ENCODE data around the gene LAMC1. TPM values are rescaled to one million over a fixed set of nuclear protein-coding genes. Genes with fewer than 3 reads are reported as not detected.

Gene LAMC1
- total RNA-seq, 4 donors from 2014 or later: 423 to 675 (median 560) TPM

DNA sequence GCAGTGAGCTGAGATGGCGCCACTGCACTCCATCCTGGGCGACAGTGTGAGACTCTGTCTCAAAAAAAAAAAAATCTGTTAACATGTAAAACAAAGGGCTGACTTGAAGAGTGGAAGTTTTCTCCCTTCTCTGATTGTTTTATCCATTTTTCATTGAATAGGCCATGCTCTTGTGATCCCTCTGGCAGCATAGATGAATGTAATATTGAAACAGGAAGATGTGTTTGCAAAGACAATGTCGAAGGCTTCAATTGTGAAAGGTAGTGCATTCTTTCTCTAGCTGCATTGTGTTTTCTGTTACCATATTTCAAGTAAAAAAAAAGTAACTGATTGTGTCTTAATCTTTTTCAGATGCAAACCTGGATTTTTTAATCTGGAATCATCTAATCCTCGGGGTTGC is 93.2 kb downstream of the LAMC1 start:
- TF ChIP-seq, protein P1, sequence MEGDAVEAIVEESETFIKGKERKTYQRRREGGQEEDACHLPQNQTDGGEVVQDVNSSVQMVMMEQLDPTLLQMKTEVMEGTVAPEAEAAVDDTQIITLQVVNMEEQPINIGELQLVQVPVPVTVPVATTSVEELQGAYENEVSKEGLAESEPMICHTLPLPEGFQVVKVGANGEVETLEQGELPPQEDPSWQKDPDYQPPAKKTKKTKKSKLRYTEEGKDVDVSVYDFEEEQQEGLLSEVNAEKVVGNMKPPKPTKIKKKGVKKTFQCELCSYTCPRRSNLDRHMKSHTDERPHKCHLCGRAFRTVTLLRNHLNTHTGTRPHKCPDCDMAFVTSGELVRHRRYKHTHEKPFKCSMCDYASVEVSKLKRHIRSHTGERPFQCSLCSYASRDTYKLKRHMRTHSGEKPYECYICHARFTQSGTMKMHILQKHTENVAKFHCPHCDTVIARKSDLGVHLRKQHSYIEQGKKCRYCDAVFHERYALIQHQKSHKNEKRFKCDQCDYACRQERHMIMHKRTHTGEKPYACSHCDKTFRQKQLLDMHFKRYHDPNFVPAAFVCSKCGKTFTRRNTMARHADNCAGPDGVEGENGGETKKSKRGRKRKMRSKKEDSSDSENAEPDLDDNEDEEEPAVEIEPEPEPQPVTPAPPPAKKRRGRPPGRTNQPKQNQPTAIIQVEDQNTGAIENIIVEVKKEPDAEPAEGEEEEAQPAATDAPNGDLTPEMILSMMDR (IDR thresholded peaks at IDR 0.05; ENCODE audit: low read depth): no peak

DNA sequence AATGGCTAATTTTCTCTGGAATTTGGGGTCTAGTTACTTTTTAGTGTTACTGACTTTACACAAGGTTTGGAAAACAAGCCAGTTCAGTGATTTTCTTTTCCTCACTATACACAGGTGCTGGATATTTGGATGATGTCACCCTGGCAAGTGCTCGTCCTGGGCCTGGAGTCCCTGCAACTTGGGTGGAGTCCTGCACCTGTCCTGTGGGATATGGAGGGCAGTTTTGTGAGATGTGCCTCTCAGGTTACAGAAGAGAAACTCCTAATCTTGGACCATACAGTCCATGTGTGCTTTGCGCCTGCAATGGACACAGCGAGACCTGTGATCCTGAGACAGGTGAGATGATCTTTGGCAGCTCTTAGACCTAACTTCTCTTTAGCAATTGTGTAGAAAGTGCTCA is 98.4 kb downstream of the LAMC1 start:
- TF ChIP-seq, protein P1 (IDR thresholded peaks at IDR 0.05; ENCODE audit: low read depth): no peak

DNA sequence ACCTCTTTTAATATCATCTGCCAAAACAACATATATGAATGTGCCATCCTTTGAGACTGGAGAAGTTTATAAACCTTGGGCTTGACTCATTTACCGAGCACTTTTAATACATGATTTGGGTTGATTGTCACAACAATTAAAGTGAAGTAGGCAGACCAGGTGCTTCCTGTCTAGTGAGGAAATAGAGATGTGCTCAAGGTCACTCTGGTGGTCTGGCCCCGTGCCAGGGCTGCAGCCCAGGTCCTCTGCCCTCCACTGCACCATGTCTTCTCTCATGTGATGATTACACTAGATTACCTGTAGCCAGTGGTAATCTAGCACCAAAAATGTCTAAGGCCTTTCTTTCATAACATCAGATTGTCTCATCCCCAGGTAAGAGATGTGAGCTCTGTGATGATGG is 101.0 kb downstream of the LAMC1 start:
- TF ChIP-seq, protein P1 (IDR thresholded peaks at IDR 0.05; ENCODE audit: low read depth): no peak

DNA sequence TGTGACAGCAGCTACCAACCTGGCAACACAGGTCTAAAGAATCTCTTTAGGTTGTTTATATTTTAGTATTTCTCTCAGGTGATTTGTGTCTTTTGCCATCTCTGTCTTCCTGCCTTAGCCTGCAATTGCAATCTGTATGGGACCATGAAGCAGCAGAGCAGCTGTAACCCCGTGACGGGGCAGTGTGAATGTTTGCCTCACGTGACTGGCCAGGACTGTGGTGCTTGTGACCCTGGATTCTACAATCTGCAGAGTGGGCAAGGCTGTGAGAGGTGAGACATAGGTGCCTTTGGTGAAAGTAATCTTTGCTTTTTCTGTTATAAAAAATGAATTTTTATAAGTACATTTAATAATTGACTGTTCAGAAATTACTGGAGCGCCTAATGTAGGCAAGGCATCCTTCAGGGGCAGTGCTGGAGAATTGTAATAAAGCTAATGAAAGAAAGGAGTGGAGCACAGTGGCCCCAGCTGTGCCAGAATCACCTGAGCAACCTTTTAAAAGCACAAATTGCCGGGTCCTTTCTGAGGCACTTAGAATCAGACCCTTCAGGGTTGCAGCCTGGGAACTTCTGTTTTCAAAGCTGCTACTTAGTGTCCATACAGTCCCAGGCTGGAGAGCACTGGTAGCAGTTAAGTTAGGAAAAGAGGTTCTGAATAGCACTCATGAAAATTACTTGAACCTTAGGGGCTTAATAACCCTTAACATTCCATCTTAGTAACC is 102.2 kb downstream of the LAMC1 start:
- TF ChIP-seq, protein P1 (IDR thresholded peaks at IDR 0.05; ENCODE audit: low read depth): no peak

DNA sequence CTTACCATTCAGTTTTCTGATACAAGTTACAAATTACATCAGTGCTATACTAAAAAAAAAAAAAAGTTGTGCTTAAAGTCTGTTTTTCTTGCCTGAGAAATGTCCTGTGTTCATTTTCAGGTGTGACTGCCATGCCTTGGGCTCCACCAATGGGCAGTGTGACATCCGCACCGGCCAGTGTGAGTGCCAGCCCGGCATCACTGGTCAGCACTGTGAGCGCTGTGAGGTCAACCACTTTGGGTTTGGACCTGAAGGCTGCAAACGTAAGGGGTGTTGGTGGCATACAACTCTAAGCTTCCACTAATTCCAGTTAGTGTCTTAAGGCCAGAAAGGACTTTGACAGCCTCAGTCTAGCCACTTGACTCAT is 102.8 kb downstream of the LAMC1 start:
- TF ChIP-seq, protein P1 (IDR thresholded peaks at IDR 0.05; ENCODE audit: low read depth): no peak

DNA sequence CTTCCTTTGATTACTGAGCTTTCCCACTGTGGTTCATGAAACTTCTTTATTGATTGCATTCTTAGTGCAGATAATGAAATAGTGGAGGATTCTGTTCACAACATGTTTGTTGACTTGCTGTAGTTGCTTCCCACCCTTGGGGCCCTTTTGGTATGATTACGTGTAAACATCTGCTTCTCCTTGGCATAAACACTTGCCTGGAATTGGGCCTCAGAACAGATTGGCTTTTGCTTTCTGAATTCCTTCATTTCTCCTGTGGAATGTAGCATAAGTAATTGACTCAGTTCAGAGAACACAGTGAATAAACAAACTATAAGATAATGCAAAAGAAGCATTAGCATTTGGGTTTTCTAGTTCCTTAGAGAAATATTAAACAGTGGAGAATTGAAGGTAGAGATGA is 103.3 kb downstream of the LAMC1 start:
- TF ChIP-seq, protein P1 (IDR thresholded peaks at IDR 0.05; ENCODE audit: low read depth): no peak

DNA sequence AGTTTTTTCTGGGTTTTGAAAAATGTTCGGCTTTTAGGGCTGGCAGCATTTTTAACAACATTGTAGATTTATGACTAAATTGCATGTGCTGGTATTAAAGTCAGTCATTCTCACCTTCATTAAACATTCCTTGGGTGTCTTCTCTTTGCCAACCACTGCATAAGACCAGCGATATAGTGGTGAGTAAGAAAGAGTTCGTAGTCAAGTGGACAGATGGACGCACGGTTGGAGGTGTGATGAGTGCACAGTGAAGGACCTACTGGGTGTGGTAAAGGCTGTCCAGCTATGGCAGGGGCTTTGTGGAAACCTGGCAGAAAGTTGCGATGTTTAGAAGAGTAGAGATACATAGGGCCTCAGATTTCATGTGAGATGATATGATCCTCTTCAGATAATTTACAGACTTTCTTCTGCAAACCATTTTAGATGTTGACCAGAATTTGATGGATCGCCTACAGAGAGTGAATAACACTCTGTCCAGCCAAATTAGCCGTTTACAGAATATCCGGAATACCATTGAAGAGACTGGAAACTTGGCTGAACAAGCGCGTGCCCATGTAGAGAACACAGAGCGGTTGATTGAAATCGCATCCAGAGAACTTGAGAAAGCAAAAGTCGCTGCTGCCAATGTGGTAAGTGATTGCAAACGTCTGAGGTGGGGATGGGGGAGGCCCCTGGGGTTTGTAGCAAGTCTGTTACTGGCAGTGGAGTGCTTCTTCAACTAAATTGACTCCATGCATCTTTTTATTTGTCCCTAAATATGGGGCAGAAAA is 106.9 kb downstream of the LAMC1 start:
- TF ChIP-seq, protein P1 (IDR thresholded peaks at IDR 0.05; ENCODE audit: low read depth): no peak

All from subcutaneous adipose tissue (tissue), 4 donors.